Gastroesophageal sphincter (tissue), 4 donors: ENCODE results near the gene VWA5B2. TPM values are rescaled to one million over a fixed set of nuclear protein-coding genes. Genes with fewer than 3 reads are reported as not detected.

Experiments
- ATAC-seq: fragments of 150-250 bp; one replicate; pipeline ENCODE4 v1.9.1; 2016; ENCODE audit warnings: mild to moderate bottlenecking, moderate library complexity
- H3K27ac ChIP-seq, 4 donors: fragments of 200-600 bp; sonication (generic) in 3 of 4; 1 replicate in 3 of 4; 2 replicates in 1 of 4; pipeline ENCODE4 v1.5.1; 2016 to 2019
- H3K27me3 ChIP-seq: fragments of 200-600 bp; sonication (generic); one replicate; pipeline ENCODE4 v1.5.1; 2019
- H3K36me3 ChIP-seq, 2 donors: fragments of 200-600 bp; sonication (generic); one replicate each; pipeline ENCODE4 v1.5.1; 2019; ENCODE audit warnings: control low read depth in 1 of 2
- H3K4me1 ChIP-seq, 3 donors: fragments of 200-600 bp; sonication (generic); 1 replicate in 2 of 3; 2 replicates in 1 of 3; pipeline ENCODE4 v1.5.1; 2016 to 2019; ENCODE audit warnings: control low read depth in 2 of 3
- H3K4me3 ChIP-seq, 2 donors: fragments of 200-600 bp; sonication (generic); one replicate each; pipeline ENCODE4 v1.5.1; 2019; ENCODE audit warnings: mild to moderate bottlenecking in 1 of 2, moderate library complexity in 1 of 2
- H3K9me3 ChIP-seq, 3 donors: fragments of 200-600 bp; sonication (generic); one replicate each; pipeline ENCODE4 v1.5.1; 2017 to 2019; ENCODE audit warnings: control low read depth in 2 of 3
- EP300 ChIP-seq: sonication (generic); formaldehyde crosslinking; IDR thresholded peaks from one replicate; pipeline ENCODE4 v1.6.1; 2017; ENCODE audit warnings: antibody characterized with exemption, mild to moderate bottlenecking
- POLR2A ChIP-seq, 2 donors: fragments of 450-650 bp; IDR thresholded peaks; one replicate each; pipeline ENCODE4 v1.6.1; 2017; ENCODE audit warnings: antibody characterized with exemption in 2 of 2, mild to moderate bottlenecking in 2 of 2, moderate library complexity in 1 of 2
- POLR2AphosphoS5 ChIP-seq: sonication (generic); formaldehyde crosslinking; IDR thresholded peaks from one replicate; pipeline ENCODE4 v1.6.1; 2017; ENCODE audit warnings: antibody characterized with exemption
- WGBS, 2 donors: methylation state at CpG; one replicate each; pipeline ENCODE4 v1.1.5; 2018; ENCODE audit warnings: low coverage in 1 of 2; 5-methylcytosine and 5-hydroxymethylcytosine counted together
- total RNA-seq, 4 donors: library from RNA; depleted of rRNA; stranded (reverse); fragments of >200 nt; gene quantifications; one replicate each; pipeline ENCODE4 v1.1.0, GENCODE V29; 2016
- TF ChIP-seq, protein P1 (sequence below), 4 experiments: fragments of 200-600 bp in 2 of 4; fragments of 450-650 bp in 2 of 4; sonication (generic) in 1 of 4; IDR thresholded peaks; one replicate each; pipeline ENCODE4 v1.5.1; 2017 to 2019; ENCODE audit warnings: antibody characterized with exemption in 4 of 4, mild to moderate bottlenecking in 2 of 4, moderate library complexity in 2 of 4

The VWA5B2 gene
- total RNA-seq, 4 donors from 2014 or later = 0.10 to 0.54 TPM; not detected in 2

DNA sequence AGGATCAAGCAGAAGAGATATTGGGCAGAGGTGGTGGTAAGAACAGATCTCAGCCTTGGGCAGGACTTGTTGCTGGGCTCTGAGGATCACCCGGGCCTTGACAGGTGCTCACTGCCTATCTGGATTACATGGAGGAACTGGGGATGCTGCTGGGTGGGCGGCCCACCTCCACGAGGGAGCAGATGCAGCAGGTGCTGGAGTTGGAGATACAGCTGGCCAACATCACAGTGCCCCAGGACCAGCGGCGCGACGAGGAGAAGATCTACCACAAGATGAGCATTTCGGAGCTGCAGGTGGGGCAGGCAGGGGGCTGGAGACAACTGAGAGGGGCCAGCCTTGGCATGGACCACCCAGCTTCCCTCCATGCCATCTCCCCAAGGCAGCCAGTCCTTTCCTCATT is 54.3 kb downstream of the VWA5B2 start:
- no peaks in the 10 kb centered on the region for H3K36me3 ChIP-seq
- H3K27ac ChIP-seq = no peak overlapping the region
- H3K4me1 ChIP-seq = no peaks in the 10 kb centered on the region
- H3K27me3 ChIP-seq = peaks cover 24% of the 10 kb centered on the region
- no peak overlapping the region for H3K4me3 ChIP-seq
- no peaks in the 10 kb centered on the region for H3K9me3 ChIP-seq
- WGBS, 2 donors = 50 to 100% methylated on average over 1 of the region's 8 CpGs
- TF ChIP-seq, protein P1, sequence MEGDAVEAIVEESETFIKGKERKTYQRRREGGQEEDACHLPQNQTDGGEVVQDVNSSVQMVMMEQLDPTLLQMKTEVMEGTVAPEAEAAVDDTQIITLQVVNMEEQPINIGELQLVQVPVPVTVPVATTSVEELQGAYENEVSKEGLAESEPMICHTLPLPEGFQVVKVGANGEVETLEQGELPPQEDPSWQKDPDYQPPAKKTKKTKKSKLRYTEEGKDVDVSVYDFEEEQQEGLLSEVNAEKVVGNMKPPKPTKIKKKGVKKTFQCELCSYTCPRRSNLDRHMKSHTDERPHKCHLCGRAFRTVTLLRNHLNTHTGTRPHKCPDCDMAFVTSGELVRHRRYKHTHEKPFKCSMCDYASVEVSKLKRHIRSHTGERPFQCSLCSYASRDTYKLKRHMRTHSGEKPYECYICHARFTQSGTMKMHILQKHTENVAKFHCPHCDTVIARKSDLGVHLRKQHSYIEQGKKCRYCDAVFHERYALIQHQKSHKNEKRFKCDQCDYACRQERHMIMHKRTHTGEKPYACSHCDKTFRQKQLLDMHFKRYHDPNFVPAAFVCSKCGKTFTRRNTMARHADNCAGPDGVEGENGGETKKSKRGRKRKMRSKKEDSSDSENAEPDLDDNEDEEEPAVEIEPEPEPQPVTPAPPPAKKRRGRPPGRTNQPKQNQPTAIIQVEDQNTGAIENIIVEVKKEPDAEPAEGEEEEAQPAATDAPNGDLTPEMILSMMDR (IDR thresholded peaks at IDR 0.05) = no peak
- TF ChIP-seq POLR2A (IDR thresholded peaks at IDR 0.05) (no peak), POLR2AphosphoS5 (no peak), EP300 (no peak)
- no peak for ATAC-seq

GRCh38 chr3:184284696-184285095 is 55.3 kb downstream of the VWA5B2 start:
- peak; percentile 63 for ATAC-seq
- H3K27ac ChIP-seq = no peak overlapping the region
- no peaks in the 10 kb centered on the region for H3K36me3 ChIP-seq
- WGBS, 2 donors = 6 to 19% methylated on average over 3 of the region's 4 CpGs
- H3K9me3 ChIP-seq = no peaks in the 10 kb centered on the region
- H3K4me3 ChIP-seq = no peak overlapping the region
- H3K27me3 ChIP-seq = peaks cover 33% of the 10 kb centered on the region
- no peaks in the 10 kb centered on the region for H3K4me1 ChIP-seq
- no peak for TF ChIP-seq POLR2A (IDR thresholded peaks at IDR 0.05)
- TF ChIP-seq, protein P1 (IDR thresholded peaks at IDR 0.05) = peak in 2 of 4 experiments; percentile 11 to 23

DNA sequence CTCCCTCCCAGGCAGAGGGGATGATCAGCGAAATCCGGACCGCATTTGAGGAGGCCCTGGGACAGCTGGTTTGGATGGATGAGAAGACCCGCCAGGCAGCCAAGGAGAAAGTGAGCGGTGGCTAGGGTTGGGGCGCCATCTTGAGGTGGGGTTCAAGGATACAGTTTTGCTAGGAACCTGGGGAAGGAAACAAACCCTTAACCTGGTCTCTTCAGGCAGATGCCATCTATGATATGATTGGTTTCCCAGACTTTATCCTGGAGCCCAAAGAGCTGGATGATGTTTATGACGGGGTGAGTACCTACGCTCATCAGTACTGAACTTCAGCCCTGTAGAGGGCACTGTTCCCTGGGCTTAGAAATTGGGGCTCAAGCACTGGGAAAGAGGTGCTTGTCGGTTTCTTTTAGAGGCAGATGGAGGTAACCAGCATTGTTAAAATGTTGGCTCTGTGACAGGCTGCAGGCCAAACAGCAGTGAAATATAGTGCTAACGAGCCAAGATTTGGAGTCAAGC is 60.1 kb downstream of the VWA5B2 start:
- H3K9me3 ChIP-seq = no peaks in the 10 kb centered on the region
- no peaks in the 10 kb centered on the region for H3K4me1 ChIP-seq
- no peak overlapping the region for H3K4me3 ChIP-seq
- no peak for TF ChIP-seq EP300
- no peak for TF ChIP-seq POLR2A (IDR thresholded peaks at IDR 0.05)
- TF ChIP-seq, protein P1 (IDR thresholded peaks at IDR 0.05) = peak in 2 of 4 experiments; percentile 48 to 59
- TF ChIP-seq POLR2AphosphoS5 = no peak
- no peaks in the 10 kb centered on the region for H3K36me3 ChIP-seq
- no peak for ATAC-seq
- H3K27ac ChIP-seq = no peak overlapping the region
- H3K27me3 ChIP-seq = peaks cover 60% of the 10 kb centered on the region
- WGBS, 2 donors = 0 to 6% methylated on average over 2 to 7 of the region's 10 CpGs

GRCh38 chr3:184290331-184290730 is 60.9 kb downstream of the VWA5B2 start:
- Histone ChIP-seq H3K27me3 (peaks cover 60% of the 10 kb centered on the region), H3K4me1 (no peaks in the 10 kb centered on the region), H3K4me3 (no peak overlapping the region), H3K27ac (no peak overlapping the region), H3K9me3 (no peaks in the 10 kb centered on the region), H3K36me3 (no peaks in the 10 kb centered on the region)
- 60% methylated on average over 3 of the region's 10 CpGs; no CpG with 5 or more reads in 1 of the 2 donors for WGBS, 2 donors
- ATAC-seq = no peak
- TF ChIP-seq, protein P1 (IDR thresholded peaks at IDR 0.05) = no peak
- TF ChIP-seq POLR2A (IDR thresholded peaks at IDR 0.05) (no peak), EP300 (no peak), POLR2AphosphoS5 (no peak)

- TF ChIP-seq, protein P1 (IDR thresholded peaks at IDR 0.05) = no peak
- TF ChIP-seq POLR2A (IDR thresholded peaks at IDR 0.05) = no peak
- TF ChIP-seq EP300 = no peak
- TF ChIP-seq POLR2AphosphoS5 = no peak
- Histone ChIP-seq H3K27me3 (peaks cover 56% of the 10 kb centered on the region), H3K36me3 (no peaks in the 10 kb centered on the region), H3K4me3 (no peak overlapping the region), H3K4me1 (no peaks in the 10 kb centered on the region), H3K27ac (no peak overlapping the region), H3K9me3 (no peaks in the 10 kb centered on the region)
- WGBS, 2 donors = 100% methylated on average over 1 to 2 of the region's 22 CpGs
- no peak for ATAC-seq
Measured at GRCh38 chr3:184291044-184291737, 61.8 kb downstream of the VWA5B2 start.
